Measurements from ENCODE around the gene FRG2. TPM values are rescaled to one million over a fixed set of nuclear protein-coding genes. Genes with fewer than 3 reads are reported as not detected.
"Not testable (repeated sequence)": the region's sequence is repeated elsewhere in the genome, so short reads cannot be mapped to it uniquely, and the experiment has no call there.

FRG2 gene
- total RNA-seq = not detected in 2 replicates

DNA sequence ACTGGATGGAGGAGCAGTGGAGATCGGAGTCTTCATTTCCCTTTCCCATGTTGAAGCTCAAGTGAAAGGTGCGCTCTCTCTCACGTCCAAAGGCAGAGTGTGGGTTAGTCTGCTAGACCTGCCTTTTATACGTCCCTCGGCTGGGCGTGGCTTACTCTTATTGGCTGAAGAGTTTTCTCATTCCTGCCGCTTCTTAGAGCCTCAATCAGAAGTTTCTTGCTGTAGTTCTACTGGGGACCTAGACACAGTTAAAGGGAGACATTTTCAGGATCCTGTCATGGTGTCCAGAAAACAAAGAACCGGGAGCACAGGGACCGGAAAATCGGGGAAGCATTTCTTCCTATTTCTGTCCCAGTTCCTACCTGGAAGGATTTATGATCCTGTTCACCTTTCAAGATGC, at the start of gene FRG2:
Gene FRG2, minus strand, starts transcription at position 101 of the 400 bp plus-strand sequence. Its CDS starts 52 bp downstream, at position 49.
- POLR2A ChIA-PET; H3K4me3 Mint-ChIP-seq; CTCF ChIA-PET; H3K27me3 Mint-ChIP-seq; DNase-seq; ATAC-seq (ENCODE audit: low read depth); H3K9me3 Mint-ChIP-seq; intact Hi-C loops (cut with micrococcal nuclease); H3K27ac Mint-ChIP-seq; H3K36me3 Mint-ChIP-seq (ENCODE audit: low read depth); H3K4me1 Mint-ChIP-seq: not testable (repeated sequence)

DNA sequence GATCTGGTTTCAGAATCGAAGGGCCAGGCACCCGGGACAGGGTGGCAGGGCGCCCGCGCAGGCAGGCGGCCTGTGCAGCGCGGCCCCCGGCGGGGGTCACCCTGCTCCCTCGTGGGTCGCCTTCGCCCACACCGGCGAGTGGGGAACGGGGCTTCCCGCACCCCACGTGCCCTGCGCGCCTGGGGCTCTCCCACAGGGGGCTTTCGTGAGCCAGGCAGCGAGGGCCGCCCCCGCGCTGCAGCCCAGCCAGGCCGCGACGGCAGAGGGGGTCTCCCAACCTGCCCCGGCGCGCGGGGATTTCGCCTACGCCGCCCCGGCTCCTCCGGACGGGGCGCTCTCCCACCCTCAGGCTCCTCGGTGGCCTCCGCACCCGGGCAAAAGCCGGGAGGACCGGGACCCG, 41.3 kb upstream of the FRG2 start:
- CTCF ChIA-PET, H3K27ac Mint-ChIP-seq: not testable (repeated sequence)

DNA sequence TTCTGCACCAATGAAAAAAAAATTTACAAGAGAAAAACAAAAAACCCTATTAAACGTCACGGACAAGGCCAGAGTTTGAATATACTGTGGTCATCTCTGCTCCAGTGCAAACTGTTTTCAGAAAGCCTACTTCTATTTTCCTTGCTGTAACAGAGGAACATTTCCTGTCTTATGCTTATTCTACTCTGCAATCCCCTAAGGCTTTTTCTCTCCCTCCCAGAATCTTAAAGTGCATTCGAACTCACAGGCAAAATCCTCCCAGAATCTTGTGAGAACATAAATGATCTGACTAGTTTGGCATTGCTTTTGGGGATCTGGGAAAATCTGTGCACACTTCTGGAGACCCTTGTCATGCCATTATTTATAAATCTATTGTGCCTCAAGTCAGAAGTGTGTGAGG, 37.7 kb upstream of the FRG2 start:
- H3K4me3 Mint-ChIP-seq; POLR2A ChIA-PET; H3K27me3 Mint-ChIP-seq; H3K4me1 Mint-ChIP-seq; DNase-seq; H3K36me3 Mint-ChIP-seq (ENCODE audit: low read depth); H3K27ac Mint-ChIP-seq; H3K9me3 Mint-ChIP-seq; ATAC-seq (ENCODE audit: low read depth); intact Hi-C loops (cut with micrococcal nuclease); CTCF ChIA-PET: not testable (repeated sequence)

More for the DNA sequence above, 41.3 kb upstream of the FRG2 start:
- H3K36me3 Mint-ChIP-seq (ENCODE audit: low read depth); ATAC-seq (ENCODE audit: low read depth); H3K9me3 Mint-ChIP-seq; H3K27me3 Mint-ChIP-seq; intact Hi-C loops (cut with micrococcal nuclease); H3K4me3 Mint-ChIP-seq; POLR2A ChIA-PET; H3K4me1 Mint-ChIP-seq: not testable (repeated sequence)
- DNase-seq = peak; percentile 20

DNA sequence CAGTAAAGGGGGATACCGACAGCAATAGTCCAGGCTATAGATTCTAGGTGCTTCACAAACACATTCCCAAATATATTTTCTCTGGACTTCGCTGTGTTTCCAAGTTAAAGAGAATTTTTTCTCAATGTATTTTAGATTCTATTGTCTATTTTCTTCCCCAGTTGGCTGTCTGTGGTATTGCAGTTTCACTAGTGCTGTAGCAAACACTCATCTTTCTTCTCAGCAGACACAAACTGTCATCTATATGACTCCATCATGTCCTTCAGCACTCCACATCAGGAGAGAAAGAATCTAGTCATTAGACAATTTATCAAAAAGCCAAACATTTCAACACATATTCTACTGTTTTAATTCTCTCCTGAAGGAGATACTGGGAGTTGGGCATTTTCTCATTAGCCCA, 37.3 kb upstream of the FRG2 start, which contains the start of gene DBET:
Gene DBET, plus strand, starts transcription at position 161 of the 400 bp plus-strand sequence.
- DNase-seq; CTCF ChIA-PET; ATAC-seq (ENCODE audit: low read depth); H3K27me3 Mint-ChIP-seq; intact Hi-C loops (cut with micrococcal nuclease); H3K4me1 Mint-ChIP-seq; H3K9me3 Mint-ChIP-seq; H3K27ac Mint-ChIP-seq; H3K4me3 Mint-ChIP-seq; H3K36me3 Mint-ChIP-seq (ENCODE audit: low read depth); POLR2A ChIA-PET: not testable (repeated sequence)

DNA sequence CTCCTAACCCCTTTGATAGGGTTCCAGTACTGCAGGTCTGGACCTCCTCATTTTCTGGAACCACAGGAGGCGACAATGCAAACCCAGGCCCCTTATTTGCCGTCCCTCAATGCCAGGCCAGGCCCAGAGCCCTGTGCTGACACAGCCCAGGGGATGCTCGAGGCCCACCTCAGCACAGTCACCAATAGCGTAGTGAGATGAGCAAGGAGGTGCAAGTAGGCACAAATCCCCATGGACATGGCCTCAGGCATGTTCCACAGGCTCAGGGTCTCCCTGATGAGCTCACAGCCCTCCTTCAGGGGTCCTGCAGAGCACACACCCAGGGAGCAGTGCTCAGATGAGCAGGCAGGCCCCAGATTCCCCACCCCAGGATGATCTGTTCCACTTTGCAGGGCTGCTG, 31.9 kb upstream of the FRG2 start:
- H3K4me1 Mint-ChIP-seq; H3K36me3 Mint-ChIP-seq (ENCODE audit: low read depth); POLR2A ChIA-PET; H3K27ac Mint-ChIP-seq; intact Hi-C loops (cut with micrococcal nuclease); ATAC-seq (ENCODE audit: low read depth); H3K27me3 Mint-ChIP-seq; CTCF ChIA-PET; H3K9me3 Mint-ChIP-seq; H3K4me3 Mint-ChIP-seq; DNase-seq: not testable (repeated sequence)

DNA sequence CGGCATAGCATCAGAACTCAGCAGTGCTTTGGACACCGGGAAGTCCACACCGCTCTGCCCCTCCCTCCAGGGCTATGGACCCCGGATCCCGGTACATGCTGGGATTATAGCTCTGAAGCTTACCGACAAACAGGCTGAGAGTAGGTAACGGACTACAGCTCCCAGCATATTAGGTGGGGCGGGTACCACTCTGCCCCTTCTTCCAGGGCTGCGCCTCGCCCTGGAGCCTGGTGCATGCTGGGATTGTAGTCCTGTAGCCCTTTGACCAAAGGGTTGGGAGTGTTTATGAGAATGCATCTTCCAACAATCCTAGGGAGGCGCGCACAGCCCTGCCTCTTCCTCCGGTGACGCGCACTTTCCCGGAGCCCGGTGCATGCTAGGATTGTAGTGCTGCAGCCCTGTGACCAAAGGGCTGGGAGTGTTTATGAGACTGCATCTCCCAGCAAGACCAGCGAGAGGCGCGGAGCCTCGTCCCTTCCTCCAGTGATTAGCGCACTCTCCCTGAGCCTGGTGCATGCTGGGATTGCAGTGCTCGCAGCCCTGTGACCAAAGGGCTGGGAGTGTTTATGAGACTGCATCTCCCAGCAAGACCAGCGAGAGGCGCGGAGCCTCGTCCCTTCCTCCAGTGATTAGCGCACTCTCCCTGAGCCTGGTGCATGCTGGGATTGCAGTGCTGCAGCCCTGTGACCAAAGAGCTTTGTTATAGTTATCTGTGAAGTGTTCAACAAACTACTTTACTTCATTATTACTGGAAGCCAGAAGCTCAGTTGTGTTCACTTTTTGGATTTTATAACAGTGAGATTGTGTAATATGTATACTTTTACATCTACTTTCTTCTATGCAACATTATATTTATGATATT, 22.6 kb upstream of the FRG2 start:
- H3K4me3 Mint-ChIP-seq; H3K9me3 Mint-ChIP-seq; H3K36me3 Mint-ChIP-seq (ENCODE audit: low read depth); intact Hi-C loops (cut with micrococcal nuclease); CTCF ChIA-PET; POLR2A ChIA-PET; H3K27me3 Mint-ChIP-seq; ATAC-seq (ENCODE audit: low read depth); DNase-seq; H3K4me1 Mint-ChIP-seq; H3K27ac Mint-ChIP-seq: not testable (repeated sequence)

DNA sequence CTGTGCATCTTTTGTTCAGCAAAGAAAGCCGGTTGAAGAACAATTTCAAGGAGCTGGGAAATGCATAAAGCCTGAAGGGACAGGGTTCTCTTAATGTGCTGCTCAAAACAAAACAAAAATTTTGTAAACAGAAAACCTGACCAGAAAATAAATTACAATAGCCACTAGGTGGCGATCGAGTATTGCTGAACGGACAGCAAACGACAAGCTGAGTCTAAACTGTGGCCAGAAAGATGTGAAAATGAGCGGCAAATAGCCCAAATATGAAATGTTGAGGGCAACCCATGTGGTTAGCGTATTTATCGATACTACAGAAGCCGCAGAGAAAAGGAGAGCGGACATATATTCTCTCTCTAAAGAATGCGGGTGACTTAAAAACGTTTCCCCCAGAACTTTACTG, 20.6 kb upstream of the FRG2 start:
- H3K9me3 Mint-ChIP-seq; H3K27ac Mint-ChIP-seq; H3K4me1 Mint-ChIP-seq; H3K4me3 Mint-ChIP-seq; ATAC-seq (ENCODE audit: low read depth); intact Hi-C loops (cut with micrococcal nuclease); H3K36me3 Mint-ChIP-seq (ENCODE audit: low read depth); DNase-seq; CTCF ChIA-PET; POLR2A ChIA-PET; H3K27me3 Mint-ChIP-seq: not testable (repeated sequence)

DNA sequence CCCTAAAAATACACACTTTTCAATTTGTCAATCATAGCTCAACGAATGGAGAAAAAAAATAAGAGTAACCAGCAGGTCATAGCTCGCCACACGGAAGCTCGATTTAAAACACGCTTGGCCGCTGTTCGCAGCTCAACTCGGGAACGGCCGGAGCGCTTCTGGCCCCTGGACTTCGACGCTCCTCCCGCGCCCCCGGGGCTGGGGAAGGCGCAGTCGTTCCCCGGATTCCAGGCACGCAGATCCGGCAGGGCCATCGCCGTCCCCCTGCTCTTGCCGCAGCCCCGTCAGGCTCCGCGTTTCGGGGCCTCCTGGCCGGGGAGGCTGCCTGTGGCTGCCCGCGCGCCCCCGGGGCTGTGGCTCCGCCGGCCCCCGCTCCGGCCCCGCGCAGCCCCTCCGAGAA, 13.8 kb upstream of the FRG2 start:
- H3K9me3 Mint-ChIP-seq; H3K4me3 Mint-ChIP-seq; H3K27me3 Mint-ChIP-seq; intact Hi-C loops (cut with micrococcal nuclease); CTCF ChIA-PET; H3K36me3 Mint-ChIP-seq (ENCODE audit: low read depth); DNase-seq; POLR2A ChIA-PET; ATAC-seq (ENCODE audit: low read depth); H3K4me1 Mint-ChIP-seq; H3K27ac Mint-ChIP-seq: not testable (repeated sequence)

DNA sequence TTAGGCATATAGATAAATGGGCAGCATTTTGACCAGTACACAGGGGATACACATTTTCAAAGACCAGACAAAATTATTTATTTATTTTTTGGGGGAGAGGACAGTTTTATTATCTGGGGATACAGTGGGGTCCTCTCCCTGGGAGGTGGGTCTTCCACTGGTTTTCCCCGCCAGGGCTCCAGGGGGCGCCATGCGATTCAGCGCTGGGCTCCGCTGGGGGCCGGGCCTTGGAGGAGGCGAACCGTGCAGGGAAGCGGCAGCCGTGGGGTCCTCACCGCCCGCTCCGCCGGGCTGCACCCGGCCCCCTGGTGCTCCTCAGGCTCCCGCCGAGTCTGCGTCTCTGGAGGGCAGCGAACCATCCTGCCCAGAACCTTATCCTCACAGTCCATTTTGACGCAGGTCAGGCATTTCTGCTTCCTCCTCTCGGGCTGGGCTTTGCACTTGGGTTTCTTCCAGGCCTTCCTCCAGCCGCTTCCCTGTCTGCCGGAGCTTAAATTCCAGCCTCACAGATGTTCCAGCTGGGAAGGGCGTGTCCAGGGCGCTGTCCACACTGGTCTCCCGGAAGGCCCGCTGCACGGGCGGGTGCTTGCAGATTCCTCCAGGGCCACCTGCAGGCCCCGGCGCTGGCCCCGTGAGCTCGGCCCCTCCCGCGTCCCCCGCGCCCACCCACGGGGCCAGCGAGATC, 10.8 kb upstream of the FRG2 start:
- CTCF ChIA-PET; H3K4me1 Mint-ChIP-seq; intact Hi-C loops (cut with micrococcal nuclease); H3K9me3 Mint-ChIP-seq; H3K27ac Mint-ChIP-seq; H3K27me3 Mint-ChIP-seq; POLR2A ChIA-PET; H3K4me3 Mint-ChIP-seq; DNase-seq; H3K36me3 Mint-ChIP-seq (ENCODE audit: low read depth): not testable (repeated sequence)
- peak; percentile 37 for ATAC-seq (ENCODE audit: low read depth)

DNA sequence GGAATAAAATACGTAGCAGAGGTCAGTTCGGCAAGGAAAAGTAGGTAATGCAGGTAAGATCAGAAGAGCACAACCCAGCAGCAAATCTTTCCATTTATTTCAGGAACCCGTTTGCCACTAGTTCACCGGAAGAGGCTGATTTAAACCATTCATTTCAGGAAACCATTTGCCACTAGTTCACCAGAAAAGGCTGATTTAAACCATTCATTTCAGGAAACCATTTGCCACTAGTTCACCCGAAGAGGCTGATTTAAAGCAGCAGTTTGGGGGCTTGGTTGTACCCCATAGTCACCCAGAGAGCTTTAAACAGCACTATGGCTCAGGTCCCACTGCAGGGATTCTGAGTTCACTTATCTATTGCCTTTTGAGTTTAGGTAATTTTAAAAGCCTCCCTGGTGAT, 4.2 kb upstream of the FRG2 start:
- intact Hi-C loops (cut with micrococcal nuclease) = not testable (repeated sequence)

DNA sequence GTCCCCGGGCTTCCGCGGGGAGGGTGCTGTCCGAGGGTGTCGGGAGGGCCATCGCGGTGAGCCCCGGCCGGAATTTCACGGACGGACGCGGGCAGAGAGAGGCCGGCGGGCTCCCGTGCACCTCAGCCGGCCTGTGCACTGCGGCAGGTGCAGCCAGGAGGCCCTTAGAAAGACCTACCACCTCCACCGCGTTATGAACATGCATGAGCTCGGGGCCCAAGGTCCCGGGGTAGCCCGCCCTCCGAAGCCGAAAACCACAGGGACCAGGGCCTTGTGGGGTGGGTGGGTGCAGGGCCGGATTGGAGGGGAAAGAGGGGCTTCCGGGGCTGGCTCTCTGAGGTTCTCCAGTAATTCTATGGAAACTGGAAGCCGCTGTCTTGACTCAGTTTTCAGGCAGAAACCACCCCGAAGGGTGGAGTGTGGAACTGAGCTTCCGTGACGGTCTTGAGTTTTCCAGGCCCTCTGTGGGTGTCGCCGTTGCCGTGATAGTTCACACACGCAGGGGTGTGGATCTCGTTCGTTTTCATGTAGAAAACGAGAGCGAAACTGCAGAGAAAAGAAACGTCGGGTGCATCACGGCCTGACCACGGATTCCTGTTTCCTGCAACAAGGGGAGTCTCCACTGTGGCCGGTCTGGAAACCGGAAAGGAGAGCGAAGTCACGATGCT, 4.3 kb downstream of the FRG2 start:
- intact Hi-C loops (cut with micrococcal nuclease); H3K36me3 Mint-ChIP-seq (ENCODE audit: low read depth); POLR2A ChIA-PET; H3K9me3 Mint-ChIP-seq; ATAC-seq (ENCODE audit: low read depth); CTCF ChIA-PET; H3K27ac Mint-ChIP-seq: not testable (repeated sequence)
- peaks cover 21% of the 10 kb centered on the region for H3K4me1 Mint-ChIP-seq
- DNase-seq = peak; percentile 14
- H3K27me3 Mint-ChIP-seq = peaks cover 29% of the 10 kb centered on the region
- peak overlapping the region; percentile 68 for H3K4me3 Mint-ChIP-seq

More for the DNA sequence above, 4.2 kb upstream of the FRG2 start:
- H3K4me1 Mint-ChIP-seq; H3K4me3 Mint-ChIP-seq; POLR2A ChIA-PET; H3K27ac Mint-ChIP-seq; H3K36me3 Mint-ChIP-seq (ENCODE audit: low read depth); ATAC-seq (ENCODE audit: low read depth); DNase-seq; CTCF ChIA-PET; H3K27me3 Mint-ChIP-seq; H3K9me3 Mint-ChIP-seq: not testable (repeated sequence)

DNA sequence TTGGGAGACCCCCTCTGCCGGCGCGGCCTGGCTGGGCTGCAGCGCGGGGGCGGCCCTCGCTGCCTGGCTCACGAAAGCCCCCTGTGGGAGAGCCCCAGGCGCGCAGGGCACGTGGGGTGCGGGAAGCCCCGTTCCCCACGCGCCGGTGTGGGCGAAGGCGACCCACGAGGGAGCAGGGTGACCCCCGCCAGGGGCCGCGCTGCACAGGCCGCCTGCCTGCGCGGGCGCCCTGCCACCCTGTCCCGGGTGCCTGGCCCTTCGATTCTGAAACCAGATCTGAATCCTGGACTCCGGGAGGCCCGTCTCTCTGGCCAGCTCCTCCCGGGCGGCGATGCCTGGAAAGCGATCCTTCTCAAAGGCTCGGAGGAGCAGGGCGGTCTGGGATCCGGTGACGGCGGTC, 5.1 kb downstream of the FRG2 start:
- H3K4me3 Mint-ChIP-seq; H3K27ac Mint-ChIP-seq; CTCF ChIA-PET; H3K9me3 Mint-ChIP-seq; DNase-seq; ATAC-seq (ENCODE audit: low read depth); H3K36me3 Mint-ChIP-seq (ENCODE audit: low read depth); intact Hi-C loops (cut with micrococcal nuclease); POLR2A ChIA-PET: not testable (repeated sequence)
- Mint-ChIP-seq H3K4me1 (peaks cover 21% of the 10 kb centered on the region), H3K27me3 (peaks cover 34% of the 10 kb centered on the region)

Measured in activated B cell treated with CpG ODN at 0.5 μM for 24 hours (primary cell).